Activated CD4-positive, alpha-beta T cell treated with anti-CD3 and anti-CD28 coated beads, Interleukin-2, amount 50 U/mL, for 24 hours (primary cell): ENCODE data around the gene FUT6.

ENCODE experiments used
- DNase-seq, 2 donors: peaks; one replicate each; pipeline ENCODE4 v3.0.0-alpha.2; 2020; ENCODE audit warnings: low read depth in 1 of 2, low spot score in 1 of 2

Gene FUT6

DNA sequence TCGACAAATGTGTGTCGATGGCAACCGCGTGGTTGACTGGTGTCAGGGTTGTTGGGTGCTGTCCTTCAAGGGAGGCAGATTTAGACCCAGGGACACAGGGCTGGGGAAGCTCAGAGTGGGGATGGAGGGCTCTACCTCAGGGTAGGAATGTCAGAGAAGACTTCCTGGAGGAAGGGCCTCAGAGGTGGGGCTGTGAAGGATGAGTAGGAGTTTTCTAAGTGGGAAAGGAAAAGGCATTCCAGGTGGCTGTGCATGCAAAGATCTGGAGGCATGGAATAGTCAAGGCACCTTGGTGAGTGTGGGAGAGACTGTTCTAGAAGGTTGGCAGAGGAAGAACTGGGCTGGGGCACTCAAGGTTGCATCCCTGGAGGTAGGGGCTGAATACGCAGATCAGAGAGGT lies 32.6 kb downstream of the FUT6 start:
- no peak for DNase-seq

DNA sequence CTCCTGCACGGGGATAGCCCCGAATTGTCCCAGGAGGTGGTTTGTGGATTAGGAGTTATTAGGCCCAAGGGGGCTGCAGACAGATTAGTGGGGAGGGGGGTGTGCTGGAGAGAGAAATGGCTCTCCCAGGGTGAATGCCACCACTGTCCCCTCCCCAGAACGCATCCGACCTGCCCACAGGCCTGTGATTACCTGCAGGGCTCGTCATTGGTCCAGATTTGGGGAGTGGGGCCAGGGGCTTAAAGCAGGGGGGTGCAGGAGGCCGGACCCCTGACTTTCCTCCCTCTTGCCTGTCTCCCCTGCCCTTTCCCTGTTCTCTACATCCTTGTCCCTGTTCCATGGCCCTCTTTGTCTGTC lies 33.4 kb downstream of the FUT6 start:
- no peak for DNase-seq

DNA sequence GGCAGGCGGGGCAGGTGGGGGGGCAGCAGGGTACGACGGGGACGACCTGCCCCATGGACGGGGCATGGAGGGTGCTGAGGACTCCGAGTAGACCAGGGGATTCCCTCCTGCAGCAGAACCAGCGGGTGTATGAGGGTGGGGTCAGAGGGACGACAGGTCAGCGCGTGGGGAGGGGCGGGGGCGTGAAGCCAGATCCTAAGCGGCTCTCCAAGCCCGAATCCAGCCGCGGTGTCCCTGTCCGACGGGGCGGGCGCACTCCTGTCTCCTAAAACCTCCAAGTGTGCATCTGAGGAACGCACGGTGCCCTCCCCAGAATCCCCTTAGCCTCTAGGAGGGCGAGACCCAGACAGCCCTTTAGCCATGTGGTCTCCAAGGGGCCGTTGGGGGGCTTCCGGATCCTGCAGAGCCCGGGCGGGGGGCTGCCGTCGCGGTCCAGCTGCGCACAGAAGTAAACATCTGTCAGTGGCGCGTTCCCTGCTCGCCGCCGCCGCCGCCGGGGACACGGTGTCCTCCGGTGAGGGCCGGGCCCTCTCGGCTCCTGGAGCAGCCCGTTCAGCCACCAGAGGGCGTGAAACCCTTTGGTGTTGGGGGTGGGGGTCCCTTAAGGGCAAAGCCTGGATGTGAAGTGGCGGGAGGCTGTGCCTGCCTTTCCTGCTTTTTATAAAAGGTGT lies 33.9 kb downstream of the FUT6 start:
- peak in 1 of 2 donors; percentile 49 for DNase-seq

DNA sequence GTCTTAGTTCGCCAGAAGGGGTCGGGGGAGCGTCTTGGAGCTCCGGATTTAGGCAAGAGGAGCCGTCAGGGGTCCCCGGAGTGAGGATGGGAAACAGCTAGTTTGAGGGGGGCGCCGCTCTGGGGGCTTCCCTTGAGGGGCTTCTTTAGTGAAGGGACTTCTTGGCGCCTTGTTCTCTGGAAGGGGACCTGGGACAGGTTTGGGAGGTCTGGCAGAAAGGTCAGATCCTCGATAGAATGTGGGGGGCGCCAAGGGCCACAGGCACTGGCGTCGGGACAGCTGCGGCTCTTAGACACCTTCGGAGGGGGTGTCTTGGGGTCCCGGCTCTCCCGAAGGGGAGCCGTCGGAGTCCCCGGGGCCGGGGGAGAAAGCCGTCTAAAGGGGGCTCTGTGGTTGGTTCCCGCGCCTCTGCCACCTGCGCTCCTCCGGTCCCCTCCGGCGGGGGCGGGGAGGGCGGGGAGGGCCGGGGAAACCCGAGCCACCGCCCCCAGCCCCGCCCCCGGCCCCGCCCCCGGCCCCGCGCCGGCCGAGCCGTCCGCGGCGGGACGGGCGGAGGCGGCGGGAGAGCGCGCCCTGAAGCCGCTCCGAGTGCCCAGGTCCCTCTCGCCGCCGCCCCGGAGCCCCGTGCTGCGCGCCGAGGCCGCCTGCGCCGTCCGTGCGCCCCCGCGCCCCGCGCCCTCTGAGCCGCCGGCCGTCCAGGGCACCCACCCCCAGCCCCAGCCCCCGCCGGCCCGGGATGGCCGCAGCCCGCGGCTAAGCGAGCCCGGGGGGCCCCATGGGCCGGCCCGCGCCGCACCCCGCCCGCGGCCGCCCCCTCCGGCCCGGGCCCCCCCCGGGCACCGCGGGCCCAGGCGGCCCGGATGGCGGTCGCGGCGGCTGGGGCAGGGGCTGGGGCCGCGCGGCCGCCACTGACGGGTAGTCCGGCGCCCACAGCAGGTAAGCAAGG lies 34.7 kb downstream of the FUT6 start, which contains the start of gene NRTN:
NRTN (plus strand) TSS at position 552 of the 946 bp plus-strand sequence. CDS start 19,099 bp downstream, outside the sequence.
- no peak for DNase-seq

DNA sequence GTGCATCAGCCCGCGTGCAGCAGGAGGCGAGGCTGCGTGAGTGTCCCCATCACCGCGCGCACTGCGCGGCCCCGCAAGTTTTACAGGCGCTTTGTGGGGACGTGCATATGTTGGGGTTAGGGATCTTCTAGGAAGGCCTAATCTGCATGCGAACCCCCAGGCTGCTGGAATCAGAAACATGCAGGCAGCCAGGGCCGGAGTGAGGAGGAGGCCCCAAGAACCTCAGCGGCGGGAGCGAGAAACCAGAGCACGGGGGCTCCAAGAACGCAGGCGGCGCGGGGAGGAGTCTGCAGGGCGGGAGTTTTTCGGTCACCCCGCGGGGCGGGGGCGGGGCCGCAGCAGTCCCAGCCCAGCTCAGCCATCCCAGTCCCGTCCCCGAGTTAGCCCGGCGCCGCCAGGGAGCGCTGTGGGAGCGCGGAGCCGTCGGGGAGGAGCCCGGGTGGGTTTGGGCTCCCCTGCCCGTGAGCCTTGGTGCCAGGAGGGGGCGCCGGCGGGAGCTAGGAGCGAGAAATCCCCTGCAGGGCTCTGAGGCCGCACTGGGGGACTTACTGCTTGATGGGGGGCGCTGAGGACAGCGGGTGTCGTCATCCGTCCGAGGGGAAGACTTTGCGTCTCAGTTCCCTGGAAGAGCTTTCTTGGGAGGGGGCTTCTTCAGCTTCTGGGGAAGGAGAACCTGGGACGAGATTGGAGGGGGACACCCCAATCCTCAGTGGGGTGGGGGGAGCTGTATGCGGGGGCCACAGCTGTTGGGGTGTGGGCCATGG lies 35.6 kb downstream of the FUT6 start:
- peak; percentile 84 to 87 for DNase-seq

DNA sequence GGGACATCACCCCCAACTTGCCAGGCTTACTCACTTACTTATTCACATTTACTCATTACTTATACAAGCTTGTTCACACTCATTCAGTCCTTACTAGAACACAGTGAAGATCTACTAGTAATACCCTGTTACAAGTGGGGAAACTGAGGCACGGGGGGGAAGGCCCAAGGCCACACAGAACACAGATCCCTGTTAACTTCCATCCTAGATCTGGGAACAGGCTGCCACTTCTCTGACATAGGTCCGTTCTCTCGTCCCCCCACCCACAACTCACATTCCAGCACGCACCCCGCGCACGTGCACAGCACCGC lies 36.1 kb downstream of the FUT6 start:
- DNase-seq, result no peak

DNA sequence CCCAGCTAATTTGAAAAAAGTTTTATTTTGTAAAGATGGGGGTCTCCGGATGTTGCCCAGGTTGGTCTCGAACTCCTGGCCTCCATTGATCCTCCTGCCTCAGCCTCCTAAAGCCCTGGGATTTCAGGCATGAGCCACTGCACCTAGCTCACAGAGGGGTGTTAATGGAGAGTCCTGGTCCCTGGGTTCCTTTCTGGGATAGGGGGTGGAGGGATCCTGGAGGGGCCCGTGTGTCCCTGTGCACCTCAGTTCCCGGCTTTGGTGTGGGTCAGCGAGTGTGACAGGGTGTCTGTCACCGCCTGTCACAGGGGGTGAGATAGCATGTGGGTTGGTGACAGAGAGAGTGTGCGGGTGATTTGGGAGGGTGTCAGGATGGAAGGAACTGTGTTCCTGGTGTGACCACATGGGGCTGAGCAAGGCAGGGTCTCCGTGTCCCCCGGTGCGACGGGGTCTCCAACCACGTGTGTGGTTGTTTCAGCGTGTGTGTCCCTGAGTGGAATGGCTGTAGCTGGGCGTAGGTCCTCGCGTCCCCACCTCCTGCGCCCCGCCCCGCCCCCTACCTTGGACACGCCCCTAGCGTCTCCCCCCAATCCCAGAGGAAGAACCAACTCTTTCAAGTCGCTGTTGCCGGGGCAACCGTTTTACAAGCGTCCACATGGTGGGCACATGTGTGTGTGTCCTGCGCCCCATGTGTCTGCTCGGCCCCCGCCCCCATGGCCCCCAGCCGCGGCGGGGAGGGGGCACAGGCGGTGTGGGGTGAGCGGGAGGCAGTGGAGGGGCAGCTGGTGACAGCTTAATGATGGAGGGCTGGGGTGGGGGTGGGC lies 37.5 kb downstream of the FUT6 start:
- DNase-seq, result no peak

DNA sequence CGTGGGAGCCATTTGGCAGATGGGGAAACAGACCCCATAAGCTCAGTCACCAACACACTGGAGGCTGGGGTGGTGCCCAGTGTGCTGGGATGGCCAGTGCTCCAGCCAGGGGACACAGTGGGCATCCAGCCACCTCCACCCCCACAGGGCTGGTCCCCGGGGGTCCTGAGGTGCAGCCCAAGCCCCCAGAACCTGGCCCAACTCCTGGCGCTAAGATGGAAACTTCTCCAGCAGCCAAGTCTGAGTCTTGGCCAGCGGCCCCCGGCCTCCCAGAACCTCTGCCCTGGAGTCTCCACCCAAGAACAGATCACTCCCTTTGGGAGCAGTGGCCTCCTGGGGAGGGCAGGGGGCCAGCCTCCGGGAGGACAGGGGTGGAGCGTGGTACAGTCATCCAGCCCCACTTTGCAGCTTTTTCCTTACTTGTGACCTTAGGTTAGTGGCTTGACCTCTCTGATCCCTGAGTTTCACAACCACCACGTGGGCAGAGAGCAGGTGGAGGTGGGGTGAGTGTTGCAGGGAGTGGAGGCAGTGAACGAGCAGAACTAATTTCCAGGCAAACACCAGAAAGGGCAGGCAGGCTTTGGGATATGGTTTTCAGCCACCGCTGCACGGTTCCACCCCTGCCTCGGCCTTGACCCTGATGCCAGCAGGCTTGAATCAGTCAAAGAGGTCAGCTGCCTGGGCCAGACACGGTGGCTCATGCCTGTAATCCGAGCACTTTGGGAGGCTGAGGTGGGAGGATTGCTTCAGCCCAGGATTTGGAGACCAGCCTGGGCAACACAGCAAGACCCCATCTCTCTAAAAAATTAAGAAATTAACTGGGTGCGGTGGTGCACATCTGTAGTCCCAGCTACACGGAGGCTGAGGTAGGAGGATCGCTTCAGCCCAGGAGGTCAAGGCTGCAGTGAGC lies 38.9 kb downstream of the FUT6 start:
- no peak for DNase-seq

DNA sequence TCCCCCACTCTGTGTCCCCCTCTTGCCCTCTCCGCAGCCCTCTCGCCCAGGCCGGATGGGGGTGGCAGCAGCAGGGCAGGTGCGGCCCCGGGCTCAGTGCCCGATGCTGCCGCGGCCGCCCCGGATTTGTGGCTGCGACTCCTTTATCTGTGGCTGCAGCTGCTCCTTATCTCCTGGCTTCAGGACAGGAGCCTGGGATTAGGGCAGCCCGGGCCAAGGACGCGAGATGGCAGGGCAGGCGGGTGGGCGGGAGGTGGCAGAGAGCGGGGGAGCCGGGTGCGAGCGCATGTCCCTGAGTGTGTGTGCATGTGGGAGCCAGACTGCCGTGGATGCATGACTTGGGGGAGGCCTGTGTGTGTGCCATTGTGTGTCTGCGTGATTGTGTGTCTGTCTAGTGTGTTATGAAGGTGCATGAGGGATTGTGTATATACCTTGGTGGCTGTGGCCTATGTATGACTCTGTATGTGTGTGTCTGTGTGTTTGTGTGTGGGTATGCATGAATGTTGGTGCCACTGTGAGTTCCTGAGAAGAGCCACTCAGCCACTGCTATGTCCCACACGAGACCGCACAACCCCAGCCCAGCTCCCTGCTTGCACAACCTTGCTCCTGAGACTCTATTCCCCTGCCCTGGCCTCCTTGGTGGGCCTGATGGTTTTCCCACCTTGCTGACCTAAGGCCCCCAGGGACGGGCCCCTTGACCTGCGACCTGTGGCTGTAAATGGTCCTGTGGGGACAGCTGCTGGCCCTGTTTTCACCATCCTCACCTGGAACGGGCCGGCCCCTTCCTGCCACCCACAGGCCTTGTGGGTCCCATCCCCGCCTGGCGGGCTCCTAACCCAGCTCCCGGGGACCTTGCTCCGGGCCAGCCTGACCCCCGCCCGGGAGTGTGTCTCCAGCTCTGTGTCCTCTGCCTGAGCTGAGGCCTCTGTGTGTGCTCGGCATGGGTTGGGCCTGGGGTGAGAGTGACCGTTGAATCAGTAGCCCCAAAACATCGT lies 40.0 kb downstream of the FUT6 start:
- DNase-seq, result no peak

DNA sequence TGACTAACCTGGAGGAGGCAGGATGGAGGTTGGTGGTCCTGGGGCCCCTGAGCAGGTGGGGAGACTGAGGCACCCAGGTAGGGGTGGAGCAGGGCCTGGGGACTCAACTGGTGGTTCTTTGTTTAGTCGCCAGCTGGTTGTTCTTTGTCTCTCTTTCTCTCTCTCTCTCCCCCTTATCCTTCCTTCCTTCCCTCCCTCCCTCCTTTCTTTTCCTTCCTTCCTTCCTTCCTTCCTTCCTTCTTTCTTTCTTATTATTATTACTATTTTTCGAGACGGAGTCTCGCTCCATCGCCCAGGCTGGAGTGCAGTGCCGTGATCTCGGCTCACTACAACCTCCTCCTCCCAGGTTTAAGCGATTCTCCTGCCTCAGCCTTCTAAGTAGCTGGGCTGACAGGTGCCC lies 41.3 kb downstream of the FUT6 start:
- no peak for DNase-seq

DNA sequence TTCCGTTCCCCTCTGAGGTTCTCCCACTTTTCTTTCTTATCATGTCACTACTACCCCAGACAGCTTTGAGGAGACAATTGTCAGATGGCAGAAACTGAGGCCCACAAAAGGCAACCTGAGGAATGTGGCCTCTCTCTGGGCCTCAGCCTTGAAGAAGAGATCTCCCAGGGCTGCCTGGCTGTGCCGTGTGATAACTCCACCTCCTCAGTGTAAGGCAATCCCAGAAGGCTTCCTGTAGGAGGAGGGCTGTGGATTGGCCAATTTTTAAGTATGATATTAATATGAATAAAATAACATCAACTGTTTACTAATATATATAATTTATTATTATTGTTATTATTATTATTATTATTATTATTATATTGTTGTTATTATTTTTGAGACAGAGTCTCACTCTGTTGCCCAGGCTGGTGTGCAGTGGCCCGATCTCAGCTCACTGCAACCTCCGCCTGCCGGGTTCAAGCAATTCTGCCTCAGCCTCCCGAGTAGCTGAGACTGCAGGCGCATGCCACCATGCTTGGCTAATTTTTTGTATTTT lies 44.1 kb downstream of the FUT6 start:
- no peak for DNase-seq

DNA sequence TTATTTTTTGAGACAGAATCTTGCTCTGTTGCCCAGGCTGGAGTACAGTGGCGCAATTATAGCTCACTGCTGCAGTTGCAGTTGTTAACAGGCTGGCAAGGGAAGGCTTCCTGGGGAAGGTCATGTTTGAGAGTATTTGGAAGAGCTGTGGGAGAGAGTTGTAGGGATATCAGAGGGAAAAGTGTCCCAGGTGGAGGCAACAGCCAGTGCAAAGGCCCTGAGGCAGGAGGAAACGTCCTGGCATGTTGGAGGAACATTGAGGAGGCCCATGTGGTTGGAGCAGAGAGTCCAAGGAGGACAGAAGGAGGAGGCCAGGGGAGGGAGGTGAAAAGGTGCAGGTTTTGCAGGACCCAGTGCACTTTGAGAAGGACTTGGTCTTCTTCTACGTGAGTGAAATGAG lies 46.3 kb downstream of the FUT6 start:
- DNase-seq, result no peak

DNA sequence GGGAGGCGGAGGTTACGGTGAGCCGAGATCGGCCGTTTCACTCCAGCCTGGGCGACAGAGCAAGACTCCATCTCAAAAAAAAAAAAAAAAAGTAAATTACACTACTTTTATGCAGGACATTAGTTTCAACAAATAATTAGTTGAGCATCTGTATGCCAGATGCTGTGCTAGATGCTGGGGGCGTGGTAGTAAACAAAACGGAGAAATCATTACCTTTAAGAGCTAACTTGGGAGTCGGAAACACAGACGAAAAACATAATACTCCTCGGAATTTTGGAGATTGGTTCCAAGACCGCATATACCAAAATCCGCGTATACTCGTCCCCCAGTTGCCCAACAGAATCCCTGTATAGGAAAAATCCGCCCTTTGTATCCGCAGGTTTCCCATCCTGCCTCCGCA lies 47.3 kb downstream of the FUT6 start:
- no peak for DNase-seq

DNA sequence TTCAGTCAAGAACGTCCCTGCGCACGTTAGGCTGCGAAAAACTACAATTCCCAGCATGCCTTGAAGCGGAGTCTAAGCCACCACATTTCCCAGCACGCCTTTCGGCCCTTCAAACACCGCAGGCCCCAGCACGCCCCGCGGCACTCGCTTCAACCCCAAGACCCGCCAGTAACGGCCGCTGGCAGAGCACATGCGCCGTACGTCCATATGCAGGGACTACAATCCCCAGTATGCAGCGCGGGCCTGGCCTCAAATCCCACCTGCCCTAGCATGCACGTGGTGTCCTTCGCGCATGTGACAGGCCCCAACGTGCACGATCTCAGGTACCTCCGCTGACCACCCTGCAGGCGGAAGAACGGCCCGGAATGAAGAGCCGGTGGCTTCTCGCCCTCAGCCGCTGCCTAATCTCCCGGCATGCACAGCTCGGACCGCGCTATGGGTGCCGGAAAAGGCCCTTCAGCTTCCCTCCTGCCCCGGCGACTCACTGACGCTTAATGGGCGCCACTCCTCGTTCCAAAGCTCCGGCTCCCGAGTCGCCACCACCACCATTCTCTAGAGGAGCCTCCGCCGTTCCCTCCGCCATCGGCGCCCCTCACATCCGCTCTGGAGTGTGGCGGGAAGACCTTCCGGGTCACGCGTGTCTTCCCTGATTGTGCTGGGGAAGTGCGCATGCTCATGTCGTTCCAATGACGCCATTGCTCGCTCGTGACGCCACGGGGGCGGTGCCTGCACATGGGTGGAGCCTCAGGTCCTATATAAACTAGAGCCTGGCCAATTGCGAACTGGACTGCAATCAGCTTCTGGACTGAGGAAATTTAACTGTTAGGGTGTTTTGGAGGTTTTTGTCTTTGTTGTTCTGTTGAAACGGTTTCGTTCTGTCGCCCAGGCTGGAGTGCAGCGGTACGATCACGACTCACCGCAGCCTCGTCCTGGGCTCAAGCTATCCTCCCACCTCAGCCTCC lies 48.7 kb downstream of the FUT6 start, which contains the start of gene DUS3L:
DUS3L (minus strand) TSS at position 605 of the 962 bp plus-strand sequence; CDS start at position 583, 22 bp downstream.
- DNase-seq, result peak; percentile 93 to 95

DNA sequence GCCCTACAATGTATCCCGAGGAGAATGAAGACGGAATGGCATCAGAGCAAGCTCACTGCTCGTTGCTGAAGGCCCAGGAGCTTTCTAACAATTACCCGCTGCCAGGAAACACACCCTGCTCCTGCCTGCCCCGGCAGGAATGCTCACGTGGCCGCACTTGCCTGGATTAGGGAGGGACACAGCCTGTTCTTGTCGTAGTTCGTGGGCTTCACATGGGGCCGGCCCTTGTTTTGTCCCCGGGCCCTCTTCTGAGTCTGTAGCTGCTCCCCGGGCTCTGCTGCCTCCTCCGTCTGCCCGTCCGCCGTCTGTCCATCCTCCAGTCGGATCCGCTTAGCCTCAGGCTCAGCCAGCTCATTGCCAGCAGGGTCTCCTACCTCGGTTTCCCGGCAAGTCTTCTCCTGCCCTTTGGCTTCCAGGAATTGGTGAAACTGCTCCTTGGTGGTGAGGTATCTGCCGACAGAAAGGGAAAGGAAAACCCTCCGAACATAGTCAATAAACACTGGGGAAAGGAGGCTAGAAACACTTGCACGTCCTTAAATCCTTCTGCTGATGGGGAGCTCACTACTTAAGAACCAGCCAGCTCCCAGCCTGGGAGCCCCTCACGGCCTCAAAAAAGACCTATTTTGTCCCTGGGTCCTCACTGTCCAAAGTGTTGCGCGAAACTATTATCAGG lies 49.5 kb downstream of the FUT6 start:
- DNase-seq, result no peak

DNA sequence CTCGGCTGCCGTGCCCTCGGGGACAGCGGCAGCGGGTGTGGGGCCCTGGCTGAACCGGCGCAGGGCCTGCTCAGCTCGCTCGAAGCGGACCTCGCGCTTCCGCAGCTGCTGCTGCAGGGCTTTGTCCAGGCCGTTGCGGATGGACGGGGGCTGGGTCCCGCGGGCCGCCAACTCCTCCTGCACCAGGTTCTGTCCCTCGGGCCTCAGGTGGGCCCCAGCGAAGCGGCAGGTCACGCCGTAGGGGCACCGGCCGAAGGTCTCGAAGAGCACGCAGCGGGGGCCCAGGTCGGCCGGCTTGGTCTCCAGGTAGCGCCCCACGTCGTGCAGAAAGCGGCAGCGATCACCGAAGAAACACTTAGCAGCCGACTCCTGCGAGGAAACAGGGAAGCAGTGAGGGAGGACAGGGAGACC lies 50.1 kb downstream of the FUT6 start:
- no peak for DNase-seq

DNA sequence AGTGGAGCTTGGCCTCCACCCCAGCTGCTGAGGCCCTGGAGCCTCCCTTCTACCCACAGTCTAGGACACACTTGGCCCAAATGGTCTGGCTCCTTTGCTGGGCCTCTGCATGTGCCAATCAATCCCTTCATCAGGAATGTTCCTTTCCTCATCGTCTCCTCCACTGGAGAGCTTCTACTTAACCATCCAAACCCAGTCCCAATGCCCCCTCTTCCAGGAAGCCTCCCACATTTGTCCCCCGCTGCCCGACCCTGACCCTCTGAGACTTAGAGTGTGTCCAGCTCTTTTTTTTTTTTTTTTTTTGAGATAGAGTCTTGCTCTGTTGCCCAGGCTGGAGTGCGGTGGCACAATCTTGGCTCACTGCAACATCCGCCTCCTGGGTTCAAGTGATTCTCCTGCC lies 51.1 kb downstream of the FUT6 start:
- DNase-seq, result no peak
